SU-DHL-6 (cell line): ENCODE measurements around the gene GNAQ.
"Not testable (repeated sequence)": the region's sequence is repeated elsewhere in the genome, so short reads cannot be mapped to it uniquely, and the experiment has no call there.

Source experiments
- H2AFZ ChIP-seq: fragments of 200-600 bp; sonication (generic); 2 replicates; pipeline ENCODE4 v1.6.1; 2014; ENCODE audit warnings: low read depth, mild to moderate bottlenecking, moderate library complexity, mixed read lengths, antibody characterized with exemption, low read length; ENCODE audit not compliant: severe bottlenecking
- H3F3A ChIP-seq: fragments of 200-600 bp; shearing (Covaris generic); 2 replicates; pipeline ENCODE4 v1.6.0; 2016; ENCODE audit warnings: antibody characterized with exemption, mild to moderate bottlenecking; ENCODE audit not compliant: insufficient read depth
- H3K27ac ChIP-seq: fragments of 200-600 bp; sonication (generic); 2 replicates; pipeline ENCODE4 v1.5.1; 2016; ENCODE audit warnings: low read depth, mild to moderate bottlenecking, low read length, moderate library complexity, mixed read lengths
- H3K27me3 ChIP-seq: fragments of 200-600 bp; sonication (generic), shearing (Covaris generic); 2 replicates; pipeline ENCODE4 v1.6.0; 2014; ENCODE audit warnings: mild to moderate bottlenecking, low read length
- H3K36me3 ChIP-seq: fragments of 200-600 bp; sonication (generic); 2 replicates; pipeline ENCODE4 v1.6.1; 2014; ENCODE audit warnings: mild to moderate bottlenecking, low read length, mixed read lengths
- H3K4me2 ChIP-seq: fragments of 300-600, 200-600 bp; shearing (Covaris generic), sonication (generic); 2 replicates; pipeline ENCODE4 v1.6.0; 2014; ENCODE audit warnings: low read length, low read depth, mild to moderate bottlenecking; ENCODE audit not compliant: poor library complexity, severe bottlenecking
- H3K4me3 ChIP-seq: fragments of 200-600 bp; sonication (generic); 2 replicates; pipeline ENCODE4 v1.5.1; 2014; ENCODE audit warnings: antibody characterized with exemption, low read length, mild to moderate bottlenecking, mixed read lengths; ENCODE audit not compliant: insufficient read depth, poor library complexity, severe bottlenecking
- H3K79me2 ChIP-seq: fragments of 200-600 bp; sonication (generic); 2 replicates; pipeline ENCODE4 v1.6.1; 2014; ENCODE audit warnings: mild to moderate bottlenecking, low read length, moderate library complexity; ENCODE audit not compliant: insufficient read depth
- H3K9ac ChIP-seq: fragments of 200-600 bp; sonication (generic); 2 replicates; pipeline ENCODE4 v1.7.0; 2014; ENCODE audit warnings: mild to moderate bottlenecking, low read length
- H3K9me2 ChIP-seq: fragments of 200-600 bp; sonication (generic); replicated peaks from 2 replicates; pipeline ENCODE4 v1.6.1; 2014; ENCODE audit warnings: low read length; ENCODE audit not compliant: insufficient read depth
- H3K9me3 ChIP-seq: fragments of 200-600 bp; sonication (generic); 2 replicates; pipeline ENCODE4 v1.6.1; 2014; ENCODE audit warnings: low read length, mixed read lengths; ENCODE audit not compliant: insufficient read depth
- H4K20me1 ChIP-seq: fragments of 200-600 bp; sonication (generic); 2 replicates; pipeline ENCODE4 v1.6.1; 2014; ENCODE audit warnings: low read depth, mild to moderate bottlenecking, antibody characterized with exemption, low read length, moderate library complexity, mixed read lengths
- CTCF ChIP-seq: fragments of 200-600 bp; sonication (generic); IDR thresholded peaks from one replicate; pipeline ENCODE4 v1.5.1; 2017; ENCODE audit warnings: antibody characterized with exemption, mild to moderate bottlenecking, low read length, moderate library complexity; ENCODE audit not compliant: insufficient read depth, poor library complexity, severe bottlenecking
- EZH2phosphoT487 ChIP-seq: fragments of 200-600 bp; sonication (generic), shearing (Covaris generic); conservative IDR thresholded peaks from 2 replicates; pipeline ENCODE4 v1.6.1; 2018; ENCODE audit warnings: mild to moderate bottlenecking, antibody characterized with exemption, low read length, moderate library complexity, mixed read lengths

The GNAQ gene

GRCh38 chr9:77719321-77719720 is 312.3 kb downstream of the GNAQ start:
- Histone ChIP-seq H4K20me1 (no peaks in the 10 kb centered on the region), H3K4me3 (no peak overlapping the region), H3K9me2 (no peaks in the 10 kb centered on the region), H2AFZ (no peak overlapping the region), H3K79me2 (no peaks in the 10 kb centered on the region), H3F3A (no peaks in the 10 kb centered on the region), H3K9ac (no peak overlapping the region), H3K27ac (no peak overlapping the region), H3K27me3 (no peaks in the 10 kb centered on the region), H3K9me3 (no peaks in the 10 kb centered on the region), H3K36me3 (no peaks in the 10 kb centered on the region), H3K4me2 (no peak overlapping the region)
- TF ChIP-seq EZH2phosphoT487 (no peak), CTCF (no peak)

- H3K4me2 ChIP-seq, H3K27ac ChIP-seq, H3K9me3 ChIP-seq, H2AFZ ChIP-seq, H3K9me2 ChIP-seq, H3K9ac ChIP-seq, H4K20me1 ChIP-seq, H3K79me2 ChIP-seq, H3K27me3 ChIP-seq, H3F3A ChIP-seq, H3K36me3 ChIP-seq, H3K4me3 ChIP-seq: not testable (repeated sequence)
Measured at GRCh38 chr9:77718298-77718640, 313.3 kb downstream of the GNAQ start.

GRCh38 chr9:77717608-77718297 is 313.9 kb downstream of the GNAQ start:
- H3F3A ChIP-seq, H3K36me3 ChIP-seq, H3K27ac ChIP-seq, H3K27me3 ChIP-seq, H3K9ac ChIP-seq, H3K4me3 ChIP-seq, H2AFZ ChIP-seq, H4K20me1 ChIP-seq, H3K9me3 ChIP-seq, H3K4me2 ChIP-seq, H3K79me2 ChIP-seq, H3K9me2 ChIP-seq: not testable (repeated sequence)

GRCh38 chr9:77714077-77714549 is 317.5 kb downstream of the GNAQ start:
- Histone ChIP-seq H3K9me2 (no peaks in the 10 kb centered on the region), H3K9ac (no peak overlapping the region), H4K20me1 (no peaks in the 10 kb centered on the region), H2AFZ (no peak overlapping the region), H3F3A (no peaks in the 10 kb centered on the region), H3K4me3 (no peak overlapping the region), H3K9me3 (no peaks in the 10 kb centered on the region), H3K36me3 (no peaks in the 10 kb centered on the region), H3K27me3 (no peaks in the 10 kb centered on the region), H3K79me2 (no peaks in the 10 kb centered on the region), H3K4me2 (no peak overlapping the region), H3K27ac (no peak overlapping the region)
- TF ChIP-seq EZH2phosphoT487 (no peak), CTCF (no peak)
